Activated CD4-positive, alpha-beta T cell treated with anti-CD3 and anti-CD28 coated beads, Interleukin-2, amount 50 U/mL, for 1 hour (primary cell): ENCODE measurements around the gene SP1.
"Not testable (repeated sequence)": the region's sequence is repeated elsewhere in the genome, so short reads cannot be mapped to it uniquely, and the experiment has no call there.

Experiments used
- DNase-seq: peaks from one replicate; pipeline ENCODE4 v3.0.0-alpha.2; 2020

SP1 gene

GRCh38 chr12:53380104-53380793 is at the start of gene SP1:
TSS of gene SP1 (plus strand) at chr12:53380176. CDS start at chr12:53380292, 116 bp downstream.
- DNase-seq = peak; percentile 99

GRCh38 chr12:53330671-53331070 is 49.3 kb upstream of the SP1 start:
- no peak for DNase-seq

GRCh38 chr12:53332339-53332738 is 47.6 kb upstream of the SP1 start:
- DNase-seq = not testable (repeated sequence)

GRCh38 chr12:53332744-53333143 is 47.2 kb upstream of the SP1 start:
- no peak for DNase-seq

- no peak for DNase-seq
Measured at GRCh38 chr12:53333289-53333688, 46.7 kb upstream of the SP1 start.

- DNase-seq = no peak
Measured at GRCh38 chr12:53333845-53334244, 46.1 kb upstream of the SP1 start.

GRCh38 chr12:53334822-53335221 is 45.2 kb upstream of the SP1 start:
- no peak for DNase-seq

- no peak for DNase-seq
Measured at GRCh38 chr12:53336181-53336681, 43.7 kb upstream of the SP1 start, which contains the start of gene SP7. TSS of gene SP7 (minus strand) at chr12:53336354. CDS start at chr12:53335646, 708 bp downstream.

- DNase-seq = no peak
Measured at GRCh38 chr12:53338017-53338416, 42.0 kb upstream of the SP1 start.

- DNase-seq = no peak
Measured at GRCh38 chr12:53338916-53339315, 41.1 kb upstream of the SP1 start.

- DNase-seq = no peak
Measured at GRCh38 chr12:53340398-53340797, 39.6 kb upstream of the SP1 start.

GRCh38 chr12:53343449-53343848 is 36.5 kb upstream of the SP1 start:
- DNase-seq = no peak

- no peak for DNase-seq
Measured at GRCh38 chr12:53343969-53344368, 36.0 kb upstream of the SP1 start.

GRCh38 chr12:53344487-53344823 is 35.5 kb upstream of the SP1 start:
- no peak for DNase-seq

GRCh38 chr12:53344824-53345485 is 35.0 kb upstream of the SP1 start:
- peak; percentile 63 for DNase-seq

GRCh38 chr12:53345486-53346188 is 34.3 kb upstream of the SP1 start:
- no peak for DNase-seq

- DNase-seq = no peak
Measured at GRCh38 chr12:53346491-53346890, 33.5 kb upstream of the SP1 start.

- DNase-seq = no peak
Measured at GRCh38 chr12:53347905-53348304, 32.1 kb upstream of the SP1 start.

GRCh38 chr12:53352331-53353256 is 27.4 kb upstream of the SP1 start:
- peak; percentile 80 for DNase-seq

GRCh38 chr12:53353257-53353655 is 26.7 kb upstream of the SP1 start:
- DNase-seq = no peak

- DNase-seq = no peak
Measured at GRCh38 chr12:53355121-53355520, 24.9 kb upstream of the SP1 start.

GRCh38 chr12:53358836-53359419 is 21.0 kb upstream of the SP1 start:
- DNase-seq = no peak
